Measurements from ENCODE around the gene RPL36AL.
"Not testable (repeated sequence)": the region's sequence is repeated elsewhere in the genome, so short reads cannot be mapped to it uniquely, and the experiment has no call there.

RPL36AL gene

DNA sequence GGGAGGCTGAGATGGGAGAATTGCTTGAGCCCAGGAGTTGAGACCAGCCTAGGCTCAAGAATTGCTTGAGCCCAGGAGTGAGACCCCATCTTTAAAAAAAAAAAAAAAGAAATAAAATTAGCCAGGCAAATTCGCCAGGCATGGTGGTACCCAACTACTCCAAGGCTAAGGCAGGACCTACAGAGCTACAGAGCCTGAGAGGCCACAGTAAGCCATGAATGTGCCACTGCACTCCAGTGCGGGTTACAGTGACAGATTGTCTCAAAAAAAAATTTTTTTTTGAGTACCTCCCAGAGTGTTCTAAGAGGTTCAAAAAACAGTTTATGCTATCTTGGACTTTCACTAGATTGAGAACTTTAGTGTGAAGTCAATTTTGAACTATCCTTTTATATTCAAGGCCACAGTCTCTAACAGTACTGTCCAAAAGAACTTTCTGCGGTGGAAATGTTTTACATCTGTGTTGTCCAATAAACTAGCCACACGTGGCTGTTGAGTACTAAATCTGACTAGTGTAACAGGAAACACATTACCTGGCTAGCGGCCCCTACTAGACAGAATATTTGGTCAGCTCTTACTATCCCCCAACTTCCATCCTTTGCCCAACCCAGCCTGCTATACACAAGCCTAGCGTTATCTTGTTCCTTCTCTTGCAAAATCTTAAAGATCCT, 2.4 kb downstream of the RPL36AL start:
- no peak for DNase-seq

DNA sequence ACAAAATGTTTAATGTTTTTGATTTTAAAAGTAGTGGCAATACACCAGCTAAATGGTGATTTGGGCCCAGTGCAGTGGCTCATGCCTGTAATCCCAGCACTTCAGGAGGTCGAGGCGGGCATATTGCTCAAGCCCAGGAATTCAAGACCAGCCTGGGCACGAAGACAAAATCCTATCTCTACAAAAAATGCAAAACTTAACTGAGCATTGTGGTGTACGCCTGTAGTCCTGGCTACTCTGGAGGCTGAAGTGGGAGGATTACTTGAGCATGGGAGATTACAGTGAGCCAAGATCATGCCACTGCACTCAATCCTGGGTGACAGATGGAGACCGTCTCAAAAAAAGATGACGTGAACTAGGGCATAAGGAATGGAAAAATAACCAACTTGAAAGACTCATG, 4.7 kb downstream of the RPL36AL start:
- DNase-seq, result no peak

DNA sequence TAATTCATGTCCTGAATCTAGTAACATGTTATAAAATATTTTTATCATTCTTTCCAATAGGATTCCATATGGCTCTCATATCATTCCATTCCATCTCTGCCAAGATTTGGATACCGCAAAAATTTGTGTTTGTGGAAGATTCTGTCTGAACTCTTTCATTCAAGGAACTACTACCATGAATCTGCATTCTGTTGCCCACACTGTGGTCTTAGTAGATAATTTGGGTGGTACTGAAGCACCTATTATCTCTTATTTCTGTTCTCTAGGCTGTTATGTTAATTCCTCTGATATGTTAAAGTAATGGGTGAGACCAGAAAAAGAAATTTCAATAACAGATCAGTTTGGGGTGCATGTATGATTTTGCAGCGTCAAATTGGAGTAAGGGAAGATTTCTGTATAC, 6.2 kb downstream of the RPL36AL start:
- no peak for DNase-seq

DNA sequence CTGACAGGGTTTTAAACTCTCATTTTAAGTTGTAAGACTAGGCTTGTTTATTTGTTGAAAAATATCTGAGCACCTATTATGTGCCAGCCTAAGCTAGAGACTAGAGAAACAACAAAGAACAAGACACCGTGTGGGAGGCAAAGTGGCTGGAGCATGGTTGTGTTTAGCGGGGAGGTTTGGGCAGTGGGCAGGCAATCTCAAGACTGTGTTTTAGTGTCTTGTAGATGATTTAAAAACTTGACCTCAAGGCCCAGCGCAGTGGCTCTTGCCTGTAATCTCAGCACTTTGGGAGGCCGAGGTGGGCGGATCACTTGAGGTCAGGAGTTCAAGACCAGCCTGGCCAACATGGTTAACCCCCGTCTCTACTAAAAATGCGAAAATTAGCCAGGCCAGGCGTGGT, 7.8 kb downstream of the RPL36AL start:
- DNase-seq, result no peak

DNA sequence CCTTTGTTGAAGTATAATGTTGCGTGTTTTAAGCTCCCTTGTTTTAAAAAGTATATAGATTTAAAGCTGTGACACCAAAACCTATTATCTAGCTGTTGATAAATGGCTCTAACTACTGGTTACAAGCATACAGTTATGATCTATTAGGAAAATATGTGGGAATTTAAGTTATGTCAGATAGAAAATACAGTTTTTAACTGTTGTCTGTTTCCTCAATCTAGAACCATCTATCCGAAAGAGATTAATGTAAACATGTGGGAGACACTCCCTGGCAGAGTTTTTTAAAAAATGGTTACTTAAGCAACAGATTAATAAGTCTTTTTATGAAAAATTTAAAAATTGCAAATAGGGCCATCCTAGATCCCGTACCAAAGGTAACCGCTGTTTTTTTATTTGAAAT, 8.2 kb downstream of the RPL36AL start:
- no peak for DNase-seq

DNA sequence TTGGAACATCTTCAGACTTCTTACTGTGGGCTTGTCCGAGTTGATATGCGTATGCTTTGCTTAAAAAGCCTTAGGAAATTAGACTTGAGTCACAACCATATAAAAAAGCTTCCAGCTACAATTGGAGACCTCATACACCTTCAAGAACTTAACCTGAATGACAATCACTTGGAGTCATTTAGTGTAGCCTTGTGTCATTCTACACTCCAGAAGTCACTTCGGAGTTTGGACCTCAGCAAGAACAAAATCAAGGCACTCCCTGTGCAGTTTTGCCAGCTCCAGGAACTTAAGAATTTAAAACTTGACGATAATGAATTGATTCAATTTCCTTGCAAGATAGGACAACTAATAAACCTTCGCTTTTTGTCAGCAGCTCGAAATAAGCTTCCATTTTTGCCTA, 12.8 kb downstream of the RPL36AL start:
- no peak for DNase-seq

DNA sequence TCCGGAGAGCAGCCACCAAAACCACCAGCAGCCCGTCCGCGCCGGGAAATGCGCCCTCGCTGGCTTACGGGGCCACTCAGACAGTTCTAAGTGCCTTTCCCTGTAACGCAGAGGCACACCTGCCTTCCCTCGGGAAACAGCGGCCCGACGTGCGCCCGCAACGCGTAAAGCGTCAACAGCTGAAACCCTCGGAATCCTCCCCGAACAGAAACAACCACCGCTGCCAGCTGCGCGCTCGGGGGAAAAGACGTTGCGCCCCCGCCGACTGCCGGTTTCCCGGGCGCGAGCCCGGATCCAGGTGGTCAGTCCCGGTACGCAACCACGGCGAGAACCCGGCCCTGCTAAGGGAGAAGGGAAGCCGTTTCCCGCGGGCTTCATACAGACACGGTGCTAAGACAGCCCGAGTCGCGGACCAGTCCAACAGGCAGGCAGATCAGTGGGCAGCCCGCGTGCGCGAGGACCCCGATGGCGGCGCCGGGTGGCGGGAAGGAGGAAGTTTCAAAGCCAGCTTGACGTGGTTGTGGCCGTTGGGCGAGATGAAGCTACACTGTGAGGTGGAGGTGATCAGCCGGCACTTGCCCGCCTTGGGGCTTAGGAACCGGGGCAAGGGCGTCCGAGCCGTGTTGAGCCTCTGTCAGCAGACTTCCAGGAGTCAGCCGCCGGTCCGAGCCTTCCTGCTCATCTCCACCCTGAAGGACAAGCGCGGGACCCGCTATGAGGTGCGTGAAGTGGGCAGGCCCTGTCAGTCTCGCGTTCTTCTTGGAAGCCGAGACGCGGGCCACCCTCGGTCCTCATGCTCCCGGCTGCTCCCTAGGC, 21.7 kb downstream of the RPL36AL start, which contains the start of gene LRR1:
LRR1 (plus strand) TSS at position 456 of the 816 bp plus-strand sequence; CDS start at position 537, 81 bp downstream.
- DNase-seq, result peak; percentile 94

DNA sequence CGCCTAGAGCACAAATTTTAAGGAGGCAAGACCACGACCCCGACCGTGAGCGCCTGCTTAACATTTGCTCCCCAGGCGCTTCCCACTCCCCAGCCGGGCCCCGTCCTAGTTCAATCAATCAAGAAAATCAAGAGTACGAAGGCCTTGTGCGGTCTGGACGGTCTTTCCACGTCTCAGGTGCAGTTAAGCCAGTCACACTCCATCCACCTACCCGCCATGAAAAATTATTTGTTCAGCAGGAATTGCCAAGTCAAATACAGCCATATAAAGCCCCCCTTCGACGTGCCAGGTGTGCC, 22.3 kb downstream of the RPL36AL start:
- DNase-seq, result no peak

DNA sequence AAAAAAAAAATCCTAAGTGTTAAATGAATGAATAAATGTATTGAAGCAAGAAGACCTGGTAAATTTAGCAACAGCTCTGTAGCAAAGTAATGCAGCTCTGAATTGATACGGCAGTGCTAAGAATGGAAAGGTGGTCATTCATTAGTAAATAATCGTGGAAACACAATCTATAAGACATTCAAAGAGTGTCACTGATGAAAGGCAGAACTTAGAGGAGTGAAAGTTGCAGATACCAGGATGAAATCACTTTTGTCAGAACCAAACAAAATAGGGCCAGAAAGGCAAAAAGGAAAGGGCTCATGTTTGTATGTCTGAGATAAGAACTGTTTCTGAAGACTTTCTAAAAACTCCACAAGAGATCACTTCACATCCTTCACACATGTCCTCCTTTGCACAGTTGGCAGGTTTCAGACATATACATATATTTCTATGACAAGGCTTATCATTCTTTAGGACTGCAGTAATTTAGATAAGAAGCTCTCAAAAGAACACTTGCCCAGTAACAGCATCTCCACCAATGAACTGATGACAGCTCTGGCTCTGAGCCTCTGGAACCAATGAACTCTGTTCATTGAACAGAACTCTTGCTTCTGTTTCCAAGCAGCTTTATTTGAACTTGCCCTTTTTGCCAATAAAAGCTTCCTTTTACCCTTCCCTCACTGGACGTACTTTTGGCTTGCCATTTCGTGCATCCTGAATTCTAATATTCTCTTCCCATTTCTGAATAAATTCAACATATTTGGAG, 25.9 kb downstream of the RPL36AL start:
- no peak for DNase-seq

DNA sequence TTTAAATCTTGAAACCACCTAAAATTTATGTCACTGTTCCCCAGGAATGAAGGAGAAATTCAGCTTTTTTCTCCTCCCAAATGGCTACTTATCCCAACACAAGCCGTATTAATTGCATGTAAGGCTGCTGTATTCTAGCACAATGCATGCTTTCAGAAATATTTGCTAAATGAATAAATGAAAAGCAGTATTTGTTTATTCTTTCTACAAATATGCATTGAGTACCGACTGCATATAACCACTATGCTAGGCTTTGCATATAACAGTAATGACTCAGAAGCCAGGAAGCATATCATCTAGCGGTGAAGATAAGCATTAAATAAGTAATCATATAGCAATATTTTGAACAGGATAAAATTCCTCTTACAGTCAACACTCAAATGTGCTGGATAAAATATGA, 27.4 kb downstream of the RPL36AL start:
- no peak for DNase-seq

DNA sequence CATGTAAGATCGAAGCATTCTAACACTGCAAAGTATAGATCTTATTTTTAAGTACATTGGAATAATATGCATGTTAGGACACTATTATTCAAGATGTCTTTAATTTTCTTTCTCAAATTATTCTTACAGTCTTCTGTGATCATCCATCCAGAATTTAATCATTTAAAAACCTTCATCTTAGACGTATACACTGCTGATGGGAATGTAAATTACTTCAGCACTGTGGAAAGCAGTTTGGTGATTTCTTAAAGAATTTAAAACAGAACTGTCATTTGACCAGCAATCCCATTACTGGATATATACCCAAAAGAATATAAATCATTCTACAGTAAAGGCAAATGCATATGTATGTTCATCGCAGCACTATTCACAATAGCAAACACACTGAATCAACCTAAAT, 31.0 kb downstream of the RPL36AL start:
- no peak for DNase-seq

DNA sequence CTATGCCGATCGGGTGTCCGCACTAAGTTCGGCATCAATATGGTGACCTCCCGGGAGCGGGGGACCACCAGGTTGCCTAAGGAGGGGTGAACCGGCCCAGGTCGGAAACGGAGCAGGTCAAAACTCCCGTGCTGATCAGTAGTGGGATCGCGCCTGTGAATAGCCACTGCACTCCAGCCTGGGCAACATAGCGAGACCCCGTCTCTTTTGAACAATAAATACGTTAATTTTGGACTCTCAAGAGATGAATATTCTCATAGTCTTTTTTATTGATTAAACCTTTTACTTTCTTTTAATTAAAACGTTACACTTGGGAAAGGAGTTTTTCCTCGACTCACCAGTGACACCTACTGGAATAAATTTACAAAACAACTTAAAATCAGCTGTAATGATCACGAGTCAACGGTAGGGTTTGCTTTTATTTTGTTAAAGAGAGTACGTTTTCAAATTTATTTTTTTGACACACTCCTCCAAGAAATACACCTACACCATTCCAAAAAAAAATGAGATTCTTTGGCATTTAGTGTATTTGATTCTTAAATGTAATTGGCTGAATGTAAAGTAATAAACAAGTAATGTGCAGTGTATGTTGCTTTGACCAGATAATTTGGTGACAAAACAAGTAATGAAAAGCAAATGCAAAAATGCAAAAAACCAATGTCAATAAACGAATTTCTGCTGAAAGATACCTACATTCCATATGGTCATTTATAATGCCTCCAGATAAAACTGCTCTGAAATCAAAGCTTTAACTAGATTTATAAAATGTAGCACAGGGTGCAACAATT, 33.6 kb downstream of the RPL36AL start:
- DNase-seq, result peak; percentile 56

DNA sequence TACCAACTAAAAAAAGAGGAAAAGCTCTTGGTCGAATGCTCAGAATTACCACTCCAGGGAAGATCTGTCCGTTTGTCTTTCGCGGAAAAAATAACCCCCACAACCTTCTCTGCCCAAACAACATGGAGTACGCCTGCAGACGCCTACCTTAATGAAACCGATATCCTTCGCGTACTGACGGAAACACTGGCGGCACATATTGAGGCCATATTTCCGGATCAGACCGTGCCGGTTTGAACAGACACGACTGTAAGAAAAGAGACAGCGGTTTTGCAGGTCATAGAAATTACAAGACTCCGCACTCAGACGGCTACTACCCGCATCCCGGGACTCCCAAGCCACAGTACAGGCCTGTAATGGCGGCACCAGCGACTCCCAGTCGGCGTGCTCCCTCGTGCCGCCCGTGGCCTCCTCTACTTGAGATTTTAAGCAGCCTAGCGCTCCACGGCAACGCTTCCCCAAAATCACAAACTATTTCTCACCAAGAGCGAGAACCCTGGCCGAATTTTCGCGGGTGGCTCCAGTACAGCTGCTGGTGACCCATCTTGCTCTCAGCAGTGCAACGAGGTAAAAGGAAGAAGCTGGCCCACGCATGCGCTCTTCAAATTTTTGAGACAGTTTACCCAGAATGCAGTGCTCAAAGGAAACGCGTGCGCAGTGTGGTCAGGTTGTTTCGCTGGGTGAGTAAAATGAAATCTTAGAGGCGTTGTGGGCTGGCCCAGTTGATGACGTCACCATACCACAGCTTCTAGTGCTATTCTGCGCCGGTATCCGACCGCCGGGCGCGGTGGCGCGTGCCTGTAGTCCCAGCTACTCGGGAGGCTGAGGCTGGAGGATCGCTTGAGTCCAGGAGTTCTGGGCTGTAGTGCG, 34.4 kb downstream of the RPL36AL start, which contains the start of gene RPS29:
RPS29 (minus strand) TSS at position 578 of the 870 bp plus-strand sequence; CDS start at position 544, 34 bp downstream.
- peak; percentile 99 for DNase-seq

DNA sequence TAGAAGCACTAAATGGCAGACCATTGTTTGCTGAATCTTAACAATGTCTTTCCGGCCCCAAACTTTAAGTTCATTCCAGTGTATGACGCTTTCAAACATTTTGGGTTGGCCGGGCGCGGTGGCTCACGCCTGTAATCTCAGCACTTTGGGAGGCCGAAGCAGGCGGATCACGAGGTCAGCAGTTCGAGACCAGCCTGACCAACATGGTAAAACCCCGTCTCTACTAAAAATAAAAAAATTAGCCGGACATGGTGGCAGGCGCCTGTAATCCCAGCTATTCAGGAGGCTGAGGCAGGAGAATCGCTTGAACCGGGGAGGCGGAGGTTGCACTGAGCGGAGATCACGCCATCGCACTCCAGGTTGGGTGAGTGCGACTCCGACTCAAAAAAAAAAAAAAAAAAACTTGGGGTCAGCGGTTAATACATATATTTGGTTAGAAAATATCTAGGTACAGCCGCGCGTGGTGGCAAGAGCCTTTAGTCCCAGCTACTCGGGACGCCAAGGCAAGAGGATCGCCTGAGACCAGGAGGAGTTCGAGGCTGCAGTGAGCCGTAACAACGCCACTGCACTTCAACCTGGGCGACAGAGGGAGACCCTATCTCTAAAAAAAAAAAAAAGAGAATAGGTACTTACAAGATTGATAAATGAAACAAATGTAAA, 35.3 kb downstream of the RPL36AL start:
- not testable (repeated sequence) for DNase-seq

DNA sequence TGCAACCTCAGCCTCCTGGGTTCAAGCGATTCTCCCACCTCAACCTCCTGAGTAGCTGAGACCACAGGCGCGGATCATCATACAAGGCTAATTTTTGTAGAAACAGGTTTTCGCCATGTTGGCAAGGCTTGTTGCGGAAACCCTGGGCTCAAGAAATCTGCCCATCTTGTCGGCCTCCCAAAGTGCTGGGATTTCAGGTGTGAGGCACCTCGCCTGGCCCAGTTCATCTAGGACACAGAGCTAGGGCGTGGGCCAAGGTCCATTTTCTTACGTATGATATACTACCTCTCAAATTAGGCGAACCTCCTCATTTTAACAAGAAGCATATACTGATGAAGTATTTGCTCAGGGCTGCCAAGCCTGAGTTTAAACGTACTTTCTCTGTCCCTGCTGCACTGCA, 36.4 kb downstream of the RPL36AL start:
- DNase-seq, result no peak

DNA sequence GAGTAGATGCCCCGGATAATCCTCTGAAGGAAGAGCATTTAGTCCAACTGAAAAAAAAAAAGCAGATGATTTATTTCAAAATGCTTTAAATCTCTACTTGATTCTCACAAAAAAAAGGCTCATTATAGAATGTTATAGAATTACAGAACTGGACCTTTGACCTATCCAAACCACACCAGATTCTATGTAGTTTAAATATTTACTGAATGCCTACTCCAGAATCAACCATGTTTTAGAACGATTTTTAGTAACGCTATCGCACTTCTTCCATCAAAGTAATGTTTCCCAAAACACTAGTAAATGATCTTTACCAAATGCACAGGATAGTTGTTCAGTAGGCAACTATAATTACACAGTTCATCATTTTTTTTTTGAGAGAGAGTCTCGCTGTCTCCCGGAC, 36.8 kb downstream of the RPL36AL start:
- no peak for DNase-seq

DNA sequence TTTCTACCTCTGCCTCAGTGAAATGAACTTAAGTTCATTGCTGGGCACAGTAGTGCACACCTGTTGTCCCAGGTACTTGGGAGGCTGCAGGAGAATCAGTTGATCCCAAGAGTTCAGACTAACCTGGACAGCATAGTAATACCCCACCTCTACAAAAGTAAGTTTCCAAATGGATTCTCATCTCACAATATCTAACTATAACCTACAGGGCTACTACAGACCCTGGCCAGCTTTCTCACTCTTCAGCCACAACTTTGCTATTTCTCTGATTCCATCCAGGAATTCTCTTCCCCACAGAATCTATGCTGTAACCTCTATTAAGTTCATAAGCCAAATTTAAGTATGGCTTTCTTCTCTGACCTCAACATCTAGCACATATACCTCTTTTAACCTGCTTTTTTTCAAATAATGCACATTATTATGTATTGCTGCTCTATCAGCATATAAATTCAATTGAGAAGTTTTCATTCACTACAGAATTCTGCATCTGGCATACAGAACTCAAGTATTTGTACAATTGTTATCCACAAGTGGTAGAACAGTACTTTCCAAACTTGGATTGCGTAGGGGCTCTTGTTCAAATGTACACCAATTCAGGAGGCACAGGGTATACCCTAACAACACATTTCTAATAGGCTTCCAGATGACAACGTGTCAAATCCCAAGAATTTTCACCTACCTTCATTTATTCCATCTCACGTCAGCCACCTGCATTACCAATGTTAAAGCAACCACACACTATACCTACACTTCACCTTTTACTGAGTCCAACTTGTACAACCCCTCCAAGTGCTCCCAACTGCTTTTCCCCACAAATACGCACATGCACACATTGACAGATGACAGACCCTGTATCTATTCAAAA, 38.1 kb downstream of the RPL36AL start:
- no peak for DNase-seq

DNA sequence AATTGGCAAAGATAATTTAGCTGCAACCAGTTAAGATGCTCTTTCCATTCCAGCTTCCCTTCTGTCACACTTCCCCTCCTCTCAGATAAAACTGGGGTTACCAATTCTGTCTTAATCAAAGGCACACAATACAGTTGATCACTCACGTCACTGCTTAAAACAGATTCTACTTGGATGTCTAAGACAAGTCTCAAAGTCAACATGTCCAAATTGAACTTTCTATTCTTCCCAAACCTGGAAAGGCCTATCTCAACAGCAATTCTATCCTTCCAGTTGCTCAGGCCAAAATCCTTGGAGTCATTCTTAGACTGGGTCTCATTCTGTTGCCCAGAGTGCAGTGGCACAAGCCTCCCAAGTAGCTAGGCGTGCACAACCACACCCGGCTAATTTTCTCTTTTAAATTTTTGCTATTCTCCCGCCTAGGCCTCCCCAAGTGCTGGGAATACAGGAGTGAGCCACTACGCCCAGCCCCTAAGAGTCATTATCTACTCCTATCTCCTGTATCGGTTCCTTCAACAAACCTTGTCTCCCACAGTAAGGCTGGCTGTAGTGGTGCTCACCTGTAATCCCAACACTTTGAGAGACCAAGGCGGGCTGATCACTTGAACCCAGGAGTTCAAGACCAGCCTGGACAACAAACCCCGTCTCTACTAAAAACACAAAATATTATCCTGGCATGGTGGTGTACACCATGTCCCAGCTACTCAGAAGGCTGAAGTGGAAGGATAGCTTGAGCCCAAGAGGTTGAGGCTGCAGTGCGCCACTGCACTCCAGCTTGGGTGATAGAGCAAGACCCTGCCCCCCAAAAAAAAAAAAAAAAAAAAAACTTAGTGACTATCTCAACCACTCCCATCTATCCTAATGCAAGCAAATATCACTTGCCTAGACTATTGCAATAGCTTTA, 39.0 kb downstream of the RPL36AL start:
- no peak for DNase-seq

DNA sequence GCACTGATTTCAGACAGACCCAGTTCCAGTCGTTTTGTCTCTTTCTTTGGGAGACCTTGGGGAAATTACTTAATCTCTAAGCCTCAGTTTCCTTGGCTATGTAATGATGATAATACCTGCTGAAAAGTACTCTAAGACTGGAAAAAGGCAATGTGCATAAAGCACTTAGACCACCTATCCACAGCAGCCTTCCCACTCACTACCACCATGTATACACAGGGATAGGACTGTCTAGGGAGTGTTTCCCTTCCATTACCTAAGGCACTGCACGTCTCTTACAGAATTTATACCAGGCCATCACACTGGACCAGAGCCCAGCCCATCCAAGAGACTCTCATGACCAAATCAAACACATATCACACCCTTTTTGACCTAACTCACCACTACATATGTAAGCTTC, 40.6 kb downstream of the RPL36AL start:
- no peak for DNase-seq

Measured in islet precursor cell (in vitro differentiated cells).